ENCODE measurements around the gene TIGD1.

The TIGD1 gene

GRCh38 chr2:232550354-232551249 is at the start of gene TIGD1, which contains the start of gene EIF4E2:
Gene TIGD1, minus strand, starts transcription at chr2:232550557. Its CDS starts 675 bp downstream, at chr2:232549882.
Gene EIF4E2, plus strand, starts transcription at chr2:232550689. Its CDS starts 36 bp downstream, at chr2:232550725.
- DNase-seq (ENCODE audit: low read depth): peak; percentile 73
- H3K4me3 ChIP-seq (ENCODE audit: low read depth, low read length): peak within 1 kb of the TSS; percentile 86

GRCh38 chr2:232598293-232598692 is 47.9 kb upstream of the TIGD1 start:
- DNase-seq (ENCODE audit: low read depth): no peak
- H3K4me3 ChIP-seq (ENCODE audit: low read depth, low read length): no peak overlapping the region

- no peak for DNase-seq (ENCODE audit: low read depth)
- H3K4me3 ChIP-seq (ENCODE audit: low read depth, low read length): no peak overlapping the region
These were observed 47.2 kb upstream of the TIGD1 start for GRCh38 chr2:232597362-232598079.

GRCh38 chr2:232593982-232594381 is 43.6 kb upstream of the TIGD1 start:
- no peak overlapping the region for H3K4me3 ChIP-seq (ENCODE audit: low read depth, low read length)

GRCh38 chr2:232592772-232593395 is 42.5 kb upstream of the TIGD1 start:
- DNase-seq (ENCODE audit: low read depth): peak; percentile 48
- no peak overlapping the region for H3K4me3 ChIP-seq (ENCODE audit: low read depth, low read length)

More at GRCh38 chr2:232593982-232594381, 43.6 kb upstream of the TIGD1 start:
- DNase-seq (ENCODE audit: low read depth): no peak

GRCh38 chr2:232588680-232589585 is 38.6 kb upstream of the TIGD1 start:
- DNase-seq (ENCODE audit: low read depth): peak; percentile 36

GRCh38 chr2:232588031-232588430 is 37.7 kb upstream of the TIGD1 start:
- H3K4me3 ChIP-seq (ENCODE audit: low read depth, low read length): no peak overlapping the region
- DNase-seq (ENCODE audit: low read depth): no peak

More at GRCh38 chr2:232588680-232589585, 38.6 kb upstream of the TIGD1 start:
- H3K4me3 ChIP-seq (ENCODE audit: low read depth, low read length): no peak overlapping the region

- DNase-seq (ENCODE audit: low read depth): no peak
- no peak overlapping the region for H3K4me3 ChIP-seq (ENCODE audit: low read depth, low read length)
These were observed 37.2 kb upstream of the TIGD1 start for GRCh38 chr2:232587512-232587911.

GRCh38 chr2:232586943-232587505 is 36.7 kb upstream of the TIGD1 start:
- no peak for DNase-seq (ENCODE audit: low read depth)
- H3K4me3 ChIP-seq (ENCODE audit: low read depth, low read length): no peak overlapping the region

- DNase-seq (ENCODE audit: low read depth): no peak
- no peak overlapping the region for H3K4me3 ChIP-seq (ENCODE audit: low read depth, low read length)
These were observed 33.9 kb upstream of the TIGD1 start for GRCh38 chr2:232584238-232584637.

- no peak for DNase-seq (ENCODE audit: low read depth)
- H3K4me3 ChIP-seq (ENCODE audit: low read depth, low read length): no peak overlapping the region
These were observed 31.4 kb upstream of the TIGD1 start for GRCh38 chr2:232581725-232582124.

GRCh38 chr2:232580648-232580981 is 30.3 kb upstream of the TIGD1 start:
- H3K4me3 ChIP-seq (ENCODE audit: low read depth, low read length): no peak overlapping the region
- no peak for DNase-seq (ENCODE audit: low read depth)

GRCh38 chr2:232578626-232579025 is 28.3 kb upstream of the TIGD1 start:
- no peak overlapping the region for H3K4me3 ChIP-seq (ENCODE audit: low read depth, low read length)
- DNase-seq (ENCODE audit: low read depth): no peak

GRCh38 chr2:232577841-232578240 is 27.5 kb upstream of the TIGD1 start:
- no peak overlapping the region for H3K4me3 ChIP-seq (ENCODE audit: low read depth, low read length)
- DNase-seq (ENCODE audit: low read depth): no peak

GRCh38 chr2:232576995-232577394 is 26.6 kb upstream of the TIGD1 start:
- DNase-seq (ENCODE audit: low read depth): peak; percentile 16
- H3K4me3 ChIP-seq (ENCODE audit: low read depth, low read length): no peak overlapping the region

GRCh38 chr2:232575404-232575746 is 25.0 kb upstream of the TIGD1 start:
- H3K4me3 ChIP-seq (ENCODE audit: low read depth, low read length): no peak overlapping the region
- no peak for DNase-seq (ENCODE audit: low read depth)

- no peak overlapping the region for H3K4me3 ChIP-seq (ENCODE audit: low read depth, low read length)
- peak; percentile 54 for DNase-seq (ENCODE audit: low read depth)
These were observed 24.5 kb upstream of the TIGD1 start for GRCh38 chr2:232574674-232575403.

- DNase-seq (ENCODE audit: low read depth): no peak
- H3K4me3 ChIP-seq (ENCODE audit: low read depth, low read length): no peak overlapping the region
These were observed 23.5 kb upstream of the TIGD1 start for GRCh38 chr2:232573771-232574435.
